DMS 273 (cell line): ENCODE results near the gene FAM117A.
"Not testable (repeated sequence)": the region's sequence is repeated elsewhere in the genome, so short reads cannot be mapped to it uniquely, and the experiment has no call there.

ENCODE experiments used
- DNase-seq: peaks from one replicate; lab custom pipeline; 2025; ENCODE audit not compliant: unreplicated experiment; lab: John Stamatoyannopoulos, UW

Gene FAM117A

DNA sequence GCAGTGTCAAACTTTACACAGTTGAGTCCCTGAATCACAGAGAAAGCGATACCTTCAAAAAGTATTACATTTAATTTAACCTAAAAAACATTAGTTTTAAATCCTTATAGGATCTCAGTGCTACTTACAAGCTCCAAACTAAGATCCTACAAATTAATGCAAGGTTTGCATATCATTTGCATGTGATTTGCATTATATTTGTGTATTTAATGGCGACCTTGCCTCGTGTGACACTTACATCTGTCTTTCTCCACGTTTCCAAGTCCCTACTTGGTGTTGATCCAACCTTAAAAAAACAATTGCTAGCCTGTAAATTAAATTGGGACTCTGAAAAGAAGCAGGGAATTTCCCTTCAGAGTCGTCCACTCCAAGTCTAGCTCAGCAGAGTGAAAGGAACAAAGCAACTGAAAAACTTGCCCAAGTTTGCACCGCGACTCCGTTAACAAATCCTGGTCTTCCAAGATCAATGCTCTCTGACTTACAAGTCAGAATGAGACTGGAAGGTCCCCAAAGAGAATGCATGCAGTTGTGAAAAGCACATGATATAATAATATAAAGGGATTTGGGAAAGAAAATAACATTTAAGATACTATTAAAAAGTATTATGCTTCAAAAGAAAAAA lies 739 bp upstream of the FAM117A start:
- DNase-seq, result peak; percentile 44

DNA sequence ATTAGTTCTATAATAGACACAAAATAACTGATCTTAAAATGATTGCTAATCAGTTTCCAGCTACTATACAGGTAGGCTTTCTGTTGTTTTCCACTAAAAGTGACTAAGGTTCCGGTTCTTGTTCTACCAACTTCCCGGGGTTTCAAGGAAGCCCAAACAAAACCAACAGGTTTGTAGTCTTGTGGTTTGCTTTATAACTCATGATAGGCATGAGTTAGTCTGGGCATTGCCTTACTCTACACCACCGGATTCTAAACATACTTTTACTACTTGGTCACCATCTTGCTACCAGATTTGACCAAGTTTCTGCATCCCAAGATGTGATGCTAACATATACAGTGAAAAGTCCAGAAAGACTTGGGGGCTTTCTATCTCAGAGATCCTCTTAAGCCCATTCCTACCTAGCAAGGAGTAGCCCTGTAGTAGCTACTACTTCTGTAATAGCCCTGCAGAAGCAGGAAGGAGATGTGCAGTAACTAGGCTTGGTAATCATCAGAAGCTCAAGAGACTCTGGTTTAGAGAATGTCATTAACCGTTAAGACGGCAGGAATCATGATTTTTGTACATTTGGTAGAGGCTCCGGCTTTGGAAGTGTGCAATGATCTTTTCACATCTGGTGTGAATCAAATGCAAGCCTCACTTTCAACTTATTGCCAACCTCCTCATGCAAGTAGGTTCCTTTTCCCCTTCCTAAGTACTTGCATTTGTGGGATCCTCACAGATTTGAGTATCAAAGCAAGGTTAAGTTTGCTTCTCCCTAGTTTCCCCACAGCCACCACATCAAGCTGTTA lies 1.6 kb downstream of the FAM117A start:
- DNase-seq, result no peak

DNA sequence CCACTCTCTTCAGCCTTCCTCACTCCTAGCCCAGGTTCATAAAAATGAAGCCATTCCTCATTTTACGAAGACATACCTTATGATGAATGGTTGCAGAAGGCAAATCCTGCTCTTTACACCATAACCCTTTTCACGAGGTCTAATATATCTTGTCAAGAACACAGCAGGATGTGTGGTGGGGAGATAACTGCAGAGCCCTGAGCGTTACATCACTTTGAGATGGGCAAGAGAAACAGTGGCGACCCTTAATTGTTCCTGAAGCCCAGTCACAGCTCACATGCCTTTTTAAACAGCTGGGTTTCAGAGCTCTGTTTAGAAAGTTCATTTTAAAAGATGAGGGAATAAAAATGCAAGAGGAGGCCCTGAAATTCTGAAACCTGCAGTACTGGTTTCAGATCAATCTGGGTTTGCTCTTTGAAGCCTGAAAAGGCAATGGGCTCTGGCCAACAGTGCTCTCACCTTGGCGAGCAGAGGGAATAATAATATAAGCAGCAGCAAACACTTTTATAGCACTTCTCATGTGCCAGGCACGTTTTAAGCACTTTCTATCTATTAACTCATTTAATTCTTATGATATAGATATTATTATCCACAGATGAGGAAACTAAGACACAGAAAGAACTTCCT lies 2.9 kb downstream of the FAM117A start:
- no peak for DNase-seq

DNA sequence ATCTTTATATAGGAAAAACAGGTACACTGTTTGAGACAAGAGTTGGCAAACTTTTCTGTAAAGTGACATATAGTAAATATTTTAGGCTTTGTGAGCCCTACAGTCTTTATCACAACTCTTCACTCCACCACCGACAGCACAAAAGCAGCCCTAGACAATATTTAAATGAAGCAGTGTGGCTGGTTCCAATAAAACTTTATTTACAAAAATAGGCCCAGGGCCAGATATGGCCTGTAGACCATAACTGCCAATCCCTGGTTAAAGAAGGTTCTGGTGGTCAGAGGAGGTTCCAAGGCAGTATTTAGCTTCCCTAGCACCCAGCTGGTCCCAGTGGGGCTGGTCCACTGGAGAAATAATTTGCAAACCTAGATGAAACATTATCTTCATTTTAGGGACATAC lies 3.6 kb downstream of the FAM117A start:
- no peak for DNase-seq

DNA sequence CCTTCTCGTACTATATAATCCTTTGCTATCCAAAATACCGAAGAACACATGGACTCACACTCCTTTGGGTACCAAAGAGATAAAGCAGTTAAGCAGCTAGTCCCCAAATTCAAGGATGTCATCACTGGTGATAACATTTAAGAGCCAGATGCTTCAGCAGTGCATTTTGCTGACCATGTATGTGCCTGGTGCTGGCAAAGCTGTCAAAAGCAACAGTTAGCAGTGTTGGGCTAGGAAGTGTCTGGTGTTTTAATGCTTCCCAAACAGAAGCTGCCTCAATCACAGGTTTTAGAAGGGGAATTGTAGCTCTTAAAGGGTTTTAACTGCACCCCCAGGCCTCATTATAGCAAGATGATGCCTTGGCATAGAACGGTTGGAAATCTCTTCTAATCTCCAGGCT lies 4.7 kb downstream of the FAM117A start:
- DNase-seq, result no peak

DNA sequence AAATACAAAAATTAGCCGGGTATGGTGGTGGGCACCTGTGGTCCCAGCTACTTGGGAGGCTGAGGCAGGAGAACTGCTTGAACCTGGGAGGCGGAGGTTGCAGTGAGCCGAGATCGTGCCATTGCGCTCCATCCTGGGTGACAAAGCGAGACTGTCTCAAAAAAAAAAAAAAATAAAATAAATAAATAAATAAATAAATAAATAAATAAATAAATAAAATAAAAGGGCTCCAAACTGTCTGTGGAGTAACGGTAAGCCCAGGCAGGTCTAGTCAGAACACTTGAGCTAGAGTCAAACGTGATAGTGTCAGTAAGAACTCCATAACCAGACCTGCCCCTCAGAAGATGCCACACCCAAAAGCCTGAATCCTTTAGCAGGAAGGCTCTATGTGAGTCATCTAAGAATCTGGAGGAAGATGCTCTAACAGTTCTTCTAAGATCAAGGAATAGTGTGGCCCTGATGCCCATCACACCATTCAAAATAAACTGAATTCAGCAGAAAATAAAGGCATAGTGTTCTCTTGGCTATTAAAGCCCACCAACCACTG lies 5.4 kb downstream of the FAM117A start:
- DNase-seq, result not testable (repeated sequence)

DNA sequence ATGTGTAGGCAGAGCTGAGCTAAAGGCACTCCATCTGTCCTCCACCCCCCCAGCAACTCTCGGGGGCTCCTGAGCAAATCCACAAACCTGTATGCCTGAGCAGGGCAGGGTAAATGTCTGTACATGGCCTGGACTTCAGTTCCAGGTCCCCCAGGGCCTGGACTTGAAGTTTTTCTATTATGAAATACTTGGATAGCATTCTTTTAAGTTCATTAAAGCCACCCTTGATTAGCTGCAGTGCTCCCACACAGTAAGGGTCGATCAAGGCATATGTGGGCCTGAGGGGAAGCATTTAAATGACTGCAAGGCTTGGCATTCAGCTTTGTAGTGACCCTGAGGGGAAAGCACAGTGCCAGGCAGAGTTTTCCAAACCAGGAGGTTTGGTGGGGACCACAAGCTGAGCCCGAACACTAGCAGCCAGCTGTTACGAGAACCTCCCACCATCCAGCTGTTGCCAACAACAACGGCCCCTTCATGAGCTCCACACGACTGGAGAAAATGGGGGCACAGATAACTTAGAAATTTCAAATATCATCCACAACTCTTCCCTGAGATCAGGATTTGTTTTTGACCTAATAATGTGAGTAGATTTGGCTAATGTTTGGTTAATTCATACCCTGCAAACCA lies 6.7 kb downstream of the FAM117A start:
- DNase-seq, result no peak

DNA sequence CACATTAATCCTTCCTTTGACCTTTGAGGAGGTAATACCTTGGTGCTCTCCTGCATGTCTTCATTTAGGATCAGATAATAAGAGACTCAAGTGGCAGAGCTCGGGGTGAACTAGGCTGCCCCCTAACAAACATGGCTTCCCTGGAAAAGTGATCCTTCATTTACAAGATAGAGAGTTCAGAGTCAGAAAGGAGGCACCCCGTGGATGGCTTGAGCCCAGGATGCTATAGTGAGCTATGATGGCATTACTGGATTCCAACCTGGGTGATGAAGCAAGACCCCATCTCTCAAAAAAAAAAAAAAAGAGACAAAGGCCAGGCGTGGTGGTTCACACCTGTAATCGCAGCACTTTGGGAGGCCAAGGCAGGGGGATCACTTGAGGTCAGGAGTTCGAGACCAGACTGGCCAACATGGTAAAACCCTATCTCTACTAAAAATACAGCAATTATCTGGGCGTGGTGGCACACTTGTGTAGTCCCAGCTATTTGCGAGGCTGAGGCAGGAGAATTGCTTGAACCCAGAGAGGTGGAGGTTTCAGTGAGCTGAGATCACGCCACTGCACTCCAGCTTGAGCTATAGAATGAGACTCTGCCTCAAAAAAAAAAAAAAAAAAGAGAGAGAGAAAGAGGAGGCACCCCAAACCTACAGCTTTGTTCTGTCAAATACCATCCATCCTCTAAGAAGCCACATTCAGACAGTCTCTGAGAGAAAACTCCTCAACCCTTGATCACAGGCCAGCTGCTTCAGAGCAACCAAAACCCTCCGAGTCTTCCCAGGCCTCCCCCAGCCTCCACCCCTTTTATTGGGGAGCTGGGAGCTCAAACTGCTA lies 7.4 kb downstream of the FAM117A start:
- no peak for DNase-seq

DNA sequence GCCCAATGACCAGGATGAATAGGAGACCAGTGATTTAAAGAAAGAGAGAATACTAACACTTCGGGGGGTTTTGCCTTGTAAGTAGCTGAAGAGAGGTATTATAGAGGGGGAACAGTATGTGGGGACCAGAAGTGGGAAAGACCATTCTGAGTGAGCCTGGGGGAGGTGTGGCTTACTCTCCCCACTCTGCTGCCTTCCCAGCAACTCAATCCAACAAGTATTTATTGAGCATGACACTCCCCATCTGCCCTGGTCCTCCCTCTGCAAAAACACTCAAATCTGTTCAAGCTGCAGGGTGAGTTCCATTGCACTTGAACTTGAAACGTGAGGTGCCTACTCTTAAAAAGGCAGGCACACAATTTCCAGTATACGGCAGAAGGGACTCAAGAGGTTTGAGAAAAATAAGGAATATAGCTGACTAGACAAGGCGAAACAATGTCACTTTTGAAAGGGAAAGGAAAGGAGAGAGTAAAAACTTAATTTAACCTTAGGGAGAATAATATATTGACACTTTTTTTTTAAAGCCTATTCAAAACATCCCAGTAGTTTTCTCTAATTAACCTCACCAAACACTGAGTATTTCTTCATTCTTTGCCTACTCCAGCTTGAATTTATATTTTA lies 8.2 kb downstream of the FAM117A start:
- DNase-seq, result peak; percentile 73

DNA sequence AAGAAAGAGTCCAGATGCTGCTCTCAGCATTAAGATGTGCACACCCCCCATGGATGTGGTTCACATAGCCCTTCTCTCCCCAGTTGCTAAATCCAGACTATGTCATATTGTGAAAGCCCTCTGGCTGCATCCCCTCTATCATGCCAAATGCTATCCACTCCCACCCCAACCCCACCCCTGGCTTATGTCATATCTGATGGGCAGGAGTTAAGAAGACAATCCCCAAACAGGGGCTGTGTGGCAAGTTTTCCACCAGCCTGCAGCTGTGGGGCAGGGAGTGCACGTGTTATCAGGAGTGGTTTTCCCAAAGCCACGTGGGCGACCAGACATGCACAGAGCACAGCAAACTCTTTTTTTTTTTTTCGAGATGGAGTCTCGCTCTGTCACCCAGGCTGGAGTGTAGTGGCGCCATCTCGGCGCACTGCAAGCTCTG lies 10.0 kb downstream of the FAM117A start:
- DNase-seq, result no peak

DNA sequence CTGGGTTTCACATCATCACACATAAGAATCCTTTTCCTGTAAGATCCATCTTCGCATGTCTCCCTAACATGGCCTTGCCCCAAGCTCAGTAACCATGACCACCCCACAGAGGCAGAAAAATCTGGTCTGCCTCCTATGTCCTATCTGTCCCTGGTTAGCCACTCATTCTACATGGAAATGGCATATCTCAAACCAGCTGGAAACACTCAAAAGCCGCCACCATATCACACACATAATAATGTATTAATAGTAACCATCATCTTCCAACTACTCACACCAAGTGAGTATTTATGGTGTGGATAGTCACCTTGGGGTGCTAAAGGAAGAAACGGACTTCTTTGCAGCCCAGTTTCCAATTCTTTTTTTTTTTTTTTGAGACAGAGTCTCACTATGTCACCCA lies 11.4 kb downstream of the FAM117A start:
- no peak for DNase-seq

DNA sequence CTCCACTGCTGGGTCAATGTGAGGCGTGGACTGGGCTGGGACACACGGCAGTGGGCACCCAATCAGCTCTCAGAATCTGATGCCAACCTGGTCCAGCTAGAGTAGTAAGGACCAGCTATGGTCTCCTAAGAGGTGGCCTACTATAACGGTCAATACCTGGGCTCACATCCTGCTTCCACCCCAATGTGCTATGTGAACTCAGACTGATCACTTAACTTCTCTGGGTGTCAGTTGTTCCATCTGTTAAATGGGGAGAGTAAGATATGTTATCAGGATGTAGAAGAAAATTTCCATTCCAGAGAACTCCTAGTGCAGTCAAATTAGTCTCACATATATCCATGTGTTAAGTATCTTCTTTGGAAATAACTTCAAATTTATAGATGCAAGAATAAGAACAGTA lies 14.2 kb downstream of the FAM117A start:
- no peak for DNase-seq

DNA sequence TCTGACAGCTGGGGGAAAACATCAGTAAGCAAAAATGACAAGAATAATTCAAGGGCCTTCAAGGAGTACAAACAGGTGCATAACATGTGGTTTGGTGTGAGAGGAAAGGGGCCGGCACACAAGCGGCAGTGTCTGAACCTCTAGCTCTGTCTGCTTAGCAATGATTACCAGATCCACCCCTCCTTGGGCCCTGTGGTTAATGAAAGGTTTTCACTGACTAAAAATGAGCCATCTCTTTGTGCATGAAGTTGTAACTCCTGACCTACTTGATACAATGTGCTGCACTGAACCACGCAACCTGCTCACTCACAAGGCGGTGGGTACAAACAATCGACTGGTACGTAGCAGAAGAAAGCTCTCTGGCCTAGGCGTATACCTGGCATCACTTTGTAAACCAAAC lies 15.1 kb downstream of the FAM117A start:
- no peak for DNase-seq

DNA sequence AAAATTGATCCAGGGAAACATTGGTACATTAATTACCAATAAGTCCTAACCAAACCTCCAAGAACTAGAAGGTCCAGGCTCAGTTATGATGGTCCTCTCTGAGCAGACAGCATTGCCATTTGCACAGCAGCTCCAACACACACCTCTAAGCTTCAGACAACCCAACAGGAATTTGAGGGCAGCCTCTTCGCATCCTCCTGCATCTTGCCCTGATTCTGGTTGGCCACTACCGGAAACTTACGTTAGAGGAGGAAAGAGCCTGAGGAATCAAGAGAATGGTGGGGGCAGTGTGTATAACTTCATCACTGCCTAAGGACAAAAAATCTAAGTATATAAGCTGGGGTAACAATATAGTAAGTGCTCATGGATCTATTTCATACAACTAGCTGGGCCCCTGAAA lies 15.7 kb downstream of the FAM117A start:
- DNase-seq, result no peak

DNA sequence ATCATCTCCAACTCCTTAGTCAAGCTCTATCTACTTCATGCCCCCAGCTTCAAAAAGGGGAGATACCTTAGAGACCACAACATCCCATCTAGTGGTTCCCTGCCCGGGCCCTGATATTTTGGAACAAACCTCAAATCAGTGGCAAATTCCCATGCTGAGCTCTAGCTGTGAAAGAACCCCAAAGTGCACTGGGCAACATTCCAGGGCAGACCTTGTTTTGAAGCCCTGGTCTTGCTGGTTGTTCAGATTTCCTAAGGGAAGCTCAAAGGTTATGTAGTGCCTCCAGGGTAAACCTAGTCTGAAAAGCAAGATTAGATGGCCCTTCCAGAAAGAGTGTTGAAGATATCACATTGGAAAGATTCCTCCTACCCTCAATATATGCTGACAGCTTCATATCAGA lies 16.3 kb downstream of the FAM117A start:
- DNase-seq, result no peak

DNA sequence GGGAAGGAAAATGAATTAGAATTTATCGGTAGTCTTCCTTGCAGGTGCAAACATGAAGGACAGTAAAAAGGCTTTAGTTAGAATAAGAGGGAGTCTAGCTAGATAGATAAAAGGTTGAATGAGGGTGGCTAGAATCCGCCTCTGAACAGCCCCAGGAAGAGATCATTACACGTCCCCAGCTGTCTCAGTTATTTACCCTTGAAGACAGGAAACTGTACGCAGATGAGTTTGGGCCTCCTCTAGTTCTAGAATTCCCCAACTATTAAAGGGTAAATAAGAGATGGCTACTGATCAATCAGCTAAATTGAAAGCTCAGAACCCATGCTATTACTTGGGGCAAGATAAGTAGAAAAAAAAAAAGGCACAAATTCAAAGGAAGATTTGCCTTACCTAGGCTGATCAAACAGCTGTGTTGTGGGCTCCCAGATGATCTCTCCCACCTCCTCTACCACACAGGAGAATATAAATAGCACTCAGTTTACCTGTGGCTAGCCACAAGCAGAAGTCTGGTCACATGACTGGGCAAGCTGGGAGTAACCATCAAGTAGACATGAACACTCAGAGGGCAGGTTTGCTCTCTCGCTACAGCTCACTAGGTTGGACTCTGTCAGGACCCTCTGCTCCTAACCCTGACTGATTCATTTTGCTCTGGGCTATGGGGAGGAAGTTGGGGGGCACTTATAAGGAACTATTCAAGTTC lies 17.0 kb downstream of the FAM117A start:
- DNase-seq, result no peak

DNA sequence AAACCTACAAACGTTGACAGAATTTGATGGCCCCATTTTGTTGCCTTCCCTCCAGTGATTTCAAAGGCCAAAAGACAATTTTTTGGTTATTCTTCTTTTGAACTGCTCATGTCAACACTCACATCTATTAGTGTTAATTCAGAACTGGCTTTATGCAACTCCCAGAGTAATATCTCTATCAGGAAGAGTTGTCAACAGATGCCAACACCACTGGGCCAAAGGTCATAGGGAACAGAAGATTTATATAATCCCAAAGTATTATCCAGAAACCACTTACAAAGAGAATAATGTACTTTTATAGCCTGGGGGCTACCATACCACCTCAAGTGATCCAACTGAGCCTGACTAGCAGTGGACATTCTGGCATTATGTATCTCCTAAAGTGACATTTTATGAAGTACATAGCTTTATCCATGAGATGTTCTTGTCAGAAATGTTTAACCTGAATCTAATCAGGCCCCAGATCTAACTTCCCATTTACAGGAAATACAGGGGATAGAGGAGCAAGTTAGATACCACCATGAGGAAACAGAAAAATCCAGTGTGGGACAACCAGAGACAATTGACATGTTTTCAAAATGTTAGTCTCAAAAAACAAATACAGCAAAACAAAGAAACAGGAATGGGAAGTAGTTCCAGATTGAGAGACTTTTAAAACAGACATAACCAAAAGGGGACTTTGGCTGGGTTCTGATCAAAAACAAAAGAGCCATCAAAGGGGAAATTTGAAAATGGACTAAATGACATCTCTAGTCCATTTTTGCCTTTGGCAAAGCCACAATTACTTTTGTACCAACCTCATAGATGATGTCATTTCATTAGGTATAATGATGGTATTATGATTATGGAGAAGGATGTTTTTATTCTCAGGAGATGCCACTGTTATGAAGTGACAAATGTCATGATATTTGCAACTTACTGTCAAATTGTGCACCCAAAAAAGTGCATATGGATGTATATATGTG lies 18.5 kb downstream of the FAM117A start:
- DNase-seq, result no peak

DNA sequence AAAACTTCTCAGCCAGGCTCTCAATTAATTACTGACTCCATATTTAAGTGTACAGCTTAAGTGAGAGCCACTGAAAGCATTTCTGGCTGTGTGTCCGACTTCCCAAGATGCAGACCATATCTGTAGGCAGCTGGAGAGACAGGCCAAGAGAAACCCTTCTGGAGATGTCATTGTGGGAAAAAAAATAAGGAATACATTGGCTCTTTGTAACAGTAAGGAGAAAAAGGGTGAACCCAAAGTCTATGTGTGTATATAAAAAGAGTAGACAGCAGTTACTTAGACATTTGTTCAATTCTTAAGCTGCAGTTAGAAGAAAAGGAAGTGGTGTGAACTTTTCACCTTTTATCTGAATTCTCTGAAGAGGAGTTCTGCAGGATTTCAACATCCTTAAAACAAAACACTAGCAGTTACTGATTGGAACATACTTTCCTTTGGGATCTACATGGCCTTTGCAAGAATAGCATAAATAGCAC lies 21.7 kb downstream of the FAM117A start:
- no peak for DNase-seq
